HG02870 (cell line): ENCODE measurements around the gene PRMT3.
"Not testable (repeated sequence)": the region's sequence is repeated elsewhere in the genome, so short reads cannot be mapped to it uniquely, and the experiment has no call there.

Source experiments
- ATAC-seq: cut with Tn5 transposase; IDR thresholded peaks from one replicate; pipeline ENCODE4 v1.9.1; 2021; ENCODE audit warnings: mild to moderate bottlenecking, moderate library complexity; ENCODE audit not compliant: unreplicated experiment

The PRMT3 gene

DNA sequence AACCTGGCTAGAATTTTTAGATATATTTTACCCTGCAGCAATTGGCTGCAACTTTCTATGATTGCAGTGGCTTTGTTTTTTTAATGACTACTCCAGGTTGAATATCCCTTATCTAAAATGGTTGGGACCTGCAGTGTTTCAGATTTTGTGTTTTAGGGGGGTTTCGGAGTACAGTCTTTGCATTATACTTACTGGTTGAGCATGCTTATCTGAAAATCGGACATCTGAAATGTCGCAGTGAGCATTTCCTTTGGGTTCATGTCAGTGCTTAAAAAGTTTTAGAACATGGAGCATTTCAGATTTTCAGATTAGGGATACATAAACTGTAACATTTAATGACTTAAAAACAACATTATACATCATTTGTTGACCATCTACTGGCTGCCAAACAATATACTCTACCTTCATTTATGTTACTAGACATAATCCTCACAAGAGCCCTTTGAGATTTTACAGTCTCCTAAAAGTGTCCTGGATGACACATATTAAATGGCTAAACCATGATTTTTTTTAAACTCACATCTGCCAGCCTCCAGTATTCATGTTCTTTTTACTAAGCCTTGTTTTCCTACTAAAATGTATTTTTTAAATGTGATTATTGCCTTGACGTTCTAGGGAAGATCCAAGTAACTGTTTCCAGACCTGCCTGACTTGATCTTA, 66.3 kb downstream of the PRMT3 start:
- ATAC-seq = no peak

DNA sequence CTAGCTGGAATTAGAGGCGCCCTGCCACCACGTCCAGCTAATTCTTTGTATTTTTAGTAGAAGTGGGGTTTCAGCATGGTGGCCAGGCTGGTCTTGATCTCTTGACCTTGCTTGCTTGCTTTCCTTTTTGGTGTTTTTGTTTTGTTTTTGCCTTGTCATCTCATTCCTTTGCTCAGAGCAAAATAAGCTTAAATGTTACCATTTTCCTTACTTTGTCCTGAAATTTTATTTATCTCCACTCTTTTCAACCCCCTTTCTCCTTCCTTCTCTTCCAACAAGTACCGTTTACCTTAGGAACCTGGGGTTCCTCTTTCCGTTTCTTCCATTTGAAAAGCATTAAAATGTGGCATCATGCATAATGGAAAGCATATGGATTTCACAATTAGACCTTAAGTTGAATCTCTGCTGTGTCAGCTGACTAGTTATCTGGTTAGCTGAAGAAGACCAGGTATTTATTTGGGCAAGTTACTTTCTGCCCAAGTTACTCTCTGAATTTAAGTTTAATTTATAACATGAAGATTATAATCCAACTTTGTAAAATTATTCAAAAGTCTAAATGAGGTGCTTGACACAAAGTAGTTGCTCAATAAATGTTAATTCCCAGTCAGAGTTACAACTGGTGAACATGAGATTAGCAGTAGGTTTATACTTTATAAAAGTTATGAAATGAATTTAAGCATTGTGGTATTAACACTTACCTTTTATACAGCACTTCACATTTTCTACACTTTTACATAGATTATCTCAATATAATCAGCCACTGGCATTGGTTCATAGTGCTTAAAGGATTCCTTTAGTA, 69.7 kb downstream of the PRMT3 start:
- no peak for ATAC-seq

DNA sequence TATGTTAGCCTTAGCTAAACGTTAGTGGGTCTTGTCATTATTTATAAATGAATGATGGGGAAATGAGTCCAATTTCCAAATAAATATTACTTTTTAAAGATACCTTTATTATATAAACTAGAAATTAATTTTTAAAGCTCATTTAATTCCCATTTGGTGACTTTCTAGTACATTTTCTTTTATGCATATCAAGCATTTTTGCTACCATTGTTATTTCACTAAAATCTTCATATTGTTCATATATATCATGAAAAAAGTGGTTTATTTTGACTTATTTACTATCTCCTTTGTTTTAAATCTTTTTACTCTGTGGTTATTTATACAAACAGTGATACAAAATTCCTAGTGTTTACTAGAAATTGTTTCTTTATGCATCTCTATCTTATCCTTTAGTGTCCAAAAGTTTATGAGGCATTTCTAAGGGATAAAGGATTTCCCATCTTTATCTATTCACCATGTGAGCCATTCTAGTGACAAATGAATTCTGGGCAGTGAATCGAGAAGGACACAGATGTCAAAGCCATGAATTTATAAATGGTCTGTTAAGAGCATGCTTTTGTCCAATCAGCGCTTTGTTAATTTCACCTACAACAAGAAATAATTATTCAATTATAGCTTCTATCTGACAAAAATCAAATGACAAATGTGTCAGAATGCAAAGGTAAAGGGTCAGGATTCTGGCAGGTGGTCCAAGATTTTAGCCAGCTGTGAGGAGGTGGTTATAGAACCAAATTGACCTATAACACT, 70.6 kb downstream of the PRMT3 start:
- no peak for ATAC-seq

DNA sequence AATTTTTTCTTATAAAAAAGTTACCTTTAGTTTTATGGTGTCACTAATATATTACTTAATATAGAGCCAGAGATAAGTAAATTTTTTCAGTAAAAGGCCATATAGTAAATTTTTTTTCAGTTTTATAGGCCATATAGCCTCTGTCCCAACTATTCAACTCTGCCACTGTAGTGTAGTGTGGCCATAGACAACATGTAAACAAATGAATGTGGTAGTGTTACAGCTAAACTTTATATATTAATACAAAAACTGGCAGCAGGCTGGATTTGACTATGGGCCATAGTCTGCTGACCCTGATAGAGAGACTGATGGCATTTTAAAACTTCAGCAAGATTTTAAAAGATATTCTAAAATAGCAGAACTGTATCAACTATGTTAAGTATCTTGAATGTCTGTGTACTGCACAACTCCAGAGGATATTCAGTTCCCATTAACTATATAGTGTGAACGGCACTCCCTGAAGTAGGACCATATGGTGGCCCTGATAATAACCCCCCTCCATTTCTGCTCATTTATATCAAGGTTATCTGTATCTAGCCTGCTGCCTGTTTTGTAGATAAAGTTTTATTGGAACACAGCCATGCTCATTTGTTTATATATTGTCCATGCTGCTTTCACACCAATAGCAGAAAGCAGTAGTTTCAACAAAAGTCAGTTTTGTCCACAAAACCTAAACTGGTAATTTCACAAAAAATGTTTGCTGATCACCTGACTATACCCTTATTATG, 71.6 kb downstream of the PRMT3 start:
- ATAC-seq = no peak

DNA sequence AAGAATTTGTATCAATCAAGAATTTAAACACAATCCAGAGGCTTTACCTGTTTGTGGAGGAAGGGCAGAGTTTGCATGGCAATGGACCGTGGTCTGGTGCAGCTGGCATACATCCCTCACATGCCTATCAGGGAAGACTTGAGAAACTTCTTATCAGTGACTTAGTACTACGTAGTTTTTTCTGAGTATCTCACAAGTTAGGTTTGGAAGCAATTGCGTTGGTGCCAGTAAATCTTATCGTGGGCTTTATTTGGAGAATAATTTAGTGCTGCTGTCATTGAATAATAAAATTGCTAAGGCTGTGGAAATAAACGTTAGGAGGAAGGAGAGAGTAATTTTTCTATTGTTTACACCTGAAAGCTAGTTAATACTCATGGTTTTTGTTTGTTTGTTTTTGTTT, 72.3 kb downstream of the PRMT3 start:
- no peak for ATAC-seq

DNA sequence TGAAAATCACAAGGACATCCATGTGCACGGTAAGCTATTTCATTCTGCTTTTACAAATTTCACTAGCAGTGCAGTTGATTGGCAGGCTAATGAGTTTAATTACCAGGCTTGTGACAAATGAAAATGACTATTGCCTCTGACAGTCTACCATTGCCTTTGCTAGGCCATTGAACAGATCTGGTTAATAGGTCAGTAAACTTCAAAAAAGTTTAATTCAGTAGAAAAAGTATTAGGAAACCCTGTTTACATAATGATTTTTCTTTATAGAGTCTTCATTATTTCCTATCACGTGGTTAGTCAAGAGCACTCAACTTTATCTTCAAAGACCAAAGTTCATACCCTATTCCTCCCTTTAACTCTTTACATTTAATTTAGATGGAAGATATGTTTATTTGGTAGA, 77.0 kb downstream of the PRMT3 start:
- no peak for ATAC-seq

DNA sequence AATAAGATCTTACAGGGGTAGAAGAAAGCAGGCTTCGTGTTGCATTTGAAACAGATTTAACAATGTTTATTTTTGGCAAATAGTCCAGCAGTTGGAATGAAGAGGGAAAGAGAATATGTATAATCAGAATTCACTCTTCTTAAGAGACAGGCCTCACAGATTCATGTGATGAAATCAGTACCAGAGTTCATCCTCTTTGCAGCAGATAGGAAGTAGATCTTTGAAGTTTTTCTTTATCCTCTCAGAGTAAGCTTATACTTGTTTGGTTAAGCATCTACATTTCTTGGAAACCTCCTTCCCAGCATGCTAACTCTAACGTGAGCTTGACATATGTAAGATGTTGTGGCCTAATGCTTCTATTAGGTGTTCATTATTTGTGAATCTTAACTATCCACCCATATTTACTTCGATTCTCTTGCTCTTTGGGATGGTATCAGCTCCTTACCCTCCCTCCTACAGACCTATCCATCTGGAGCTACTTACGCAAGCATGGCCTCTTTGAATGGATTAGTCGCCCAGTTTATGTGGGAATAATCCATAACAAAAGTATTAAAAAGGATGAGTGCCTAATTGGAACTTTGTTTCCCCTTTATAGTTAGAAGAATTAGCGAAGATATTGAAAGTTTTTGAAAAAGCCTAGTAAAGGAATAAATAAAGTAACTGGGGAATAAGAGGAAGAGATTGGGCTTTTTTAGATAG, 80.1 kb downstream of the PRMT3 start:
- no peak for ATAC-seq

DNA sequence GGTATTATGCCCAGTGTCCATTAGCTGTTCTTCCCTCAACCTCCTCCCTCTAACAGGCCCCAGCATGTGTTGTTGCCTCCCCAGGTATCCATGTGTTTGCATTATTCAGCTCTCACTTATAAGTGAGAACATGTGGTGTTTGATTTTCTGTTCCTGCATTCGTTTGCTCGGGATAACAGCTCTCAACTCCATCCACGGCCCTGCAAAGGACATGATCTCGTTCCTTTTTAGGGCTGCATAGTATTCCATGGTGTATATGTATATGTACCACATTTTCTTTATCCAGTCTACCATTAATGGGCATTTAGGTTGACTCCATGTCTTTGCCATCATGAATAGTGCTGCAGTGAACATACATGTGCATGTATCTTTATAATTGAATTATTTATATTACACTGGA, 82.8 kb downstream of the PRMT3 start:
- ATAC-seq = no peak

DNA sequence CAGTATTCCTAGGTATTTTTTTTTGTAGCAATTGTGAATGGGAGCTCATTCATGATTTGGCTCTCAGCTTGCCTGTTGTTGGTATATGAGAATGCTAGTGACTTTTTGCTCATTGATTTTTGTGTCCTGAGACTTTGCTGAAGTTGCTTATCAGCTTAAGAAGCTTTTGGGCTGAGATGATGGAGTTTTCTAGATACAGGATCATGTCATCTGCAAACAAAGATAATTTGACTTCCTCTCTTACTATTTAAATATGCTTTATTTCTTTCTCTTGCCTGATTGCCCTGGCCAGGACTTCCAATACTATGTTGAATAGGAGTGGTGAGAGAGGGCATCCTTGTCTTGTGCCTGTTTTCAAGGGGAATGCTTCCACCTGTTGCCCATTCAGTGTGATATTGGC, 84.4 kb downstream of the PRMT3 start:
- not testable (repeated sequence) for ATAC-seq

DNA sequence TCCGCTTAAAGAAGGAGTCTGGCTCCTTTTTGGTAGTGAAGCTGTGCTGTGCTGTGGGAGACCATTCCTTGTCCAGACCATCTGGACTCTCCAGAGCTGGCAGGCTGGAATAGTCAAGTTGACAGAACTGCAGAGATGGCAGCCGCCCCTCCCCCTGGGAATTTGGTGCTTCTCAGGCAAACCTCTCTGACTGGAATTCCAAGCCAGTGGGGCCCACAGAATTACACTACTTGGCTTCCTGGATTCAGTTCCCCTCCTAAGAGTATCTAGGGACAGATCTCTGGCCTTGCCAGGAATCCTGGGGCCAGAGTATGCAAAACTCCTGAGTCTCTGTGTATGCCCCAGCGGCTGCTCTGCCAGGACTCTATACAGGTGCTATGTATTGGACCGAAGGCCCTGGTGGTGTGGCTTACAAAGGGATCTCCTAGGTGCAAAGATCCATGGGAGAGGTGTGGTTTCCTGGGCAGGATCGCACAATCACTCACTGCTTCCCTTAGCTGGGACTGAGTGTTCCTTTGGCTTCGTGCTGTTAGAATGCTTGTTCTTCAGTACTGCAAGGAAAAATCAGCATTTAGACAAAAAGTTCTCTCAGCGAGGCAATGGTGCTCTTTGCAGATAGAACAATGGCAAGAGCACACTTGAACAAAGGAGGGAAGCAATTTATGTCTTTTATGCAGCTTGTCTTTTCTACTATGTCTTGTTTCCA, 86.8 kb downstream of the PRMT3 start:
- no peak for ATAC-seq

DNA sequence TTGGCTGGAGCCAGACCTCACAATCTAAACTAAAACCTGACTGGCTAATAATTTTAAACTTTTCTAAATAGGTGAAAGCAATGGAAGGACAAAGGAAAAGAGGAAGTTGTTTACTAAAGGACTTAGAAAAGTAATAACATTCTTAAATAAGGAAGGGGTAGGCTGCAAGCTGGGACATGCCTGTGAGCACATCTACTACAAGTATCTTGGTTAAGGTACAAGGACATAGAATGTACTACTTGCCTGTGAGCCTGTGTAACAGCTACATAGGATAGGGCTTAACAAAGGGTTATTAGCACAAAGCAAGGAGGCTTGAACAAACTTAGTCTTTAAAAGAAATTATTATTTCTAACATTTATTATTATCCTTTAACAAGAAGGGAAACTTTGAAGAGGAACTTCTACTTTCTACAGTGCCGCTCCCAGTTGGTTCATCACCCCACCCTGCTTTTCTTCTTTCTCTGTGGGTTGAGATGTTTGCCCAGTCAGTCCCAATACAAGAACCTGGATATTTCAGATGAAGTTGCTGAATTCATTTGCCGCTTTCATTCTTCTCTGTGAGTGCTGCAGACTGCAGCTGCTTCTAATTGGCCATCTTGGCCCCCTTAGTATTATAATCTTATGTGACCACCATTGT, 87.5 kb downstream of the PRMT3 start:
- no peak for ATAC-seq

DNA sequence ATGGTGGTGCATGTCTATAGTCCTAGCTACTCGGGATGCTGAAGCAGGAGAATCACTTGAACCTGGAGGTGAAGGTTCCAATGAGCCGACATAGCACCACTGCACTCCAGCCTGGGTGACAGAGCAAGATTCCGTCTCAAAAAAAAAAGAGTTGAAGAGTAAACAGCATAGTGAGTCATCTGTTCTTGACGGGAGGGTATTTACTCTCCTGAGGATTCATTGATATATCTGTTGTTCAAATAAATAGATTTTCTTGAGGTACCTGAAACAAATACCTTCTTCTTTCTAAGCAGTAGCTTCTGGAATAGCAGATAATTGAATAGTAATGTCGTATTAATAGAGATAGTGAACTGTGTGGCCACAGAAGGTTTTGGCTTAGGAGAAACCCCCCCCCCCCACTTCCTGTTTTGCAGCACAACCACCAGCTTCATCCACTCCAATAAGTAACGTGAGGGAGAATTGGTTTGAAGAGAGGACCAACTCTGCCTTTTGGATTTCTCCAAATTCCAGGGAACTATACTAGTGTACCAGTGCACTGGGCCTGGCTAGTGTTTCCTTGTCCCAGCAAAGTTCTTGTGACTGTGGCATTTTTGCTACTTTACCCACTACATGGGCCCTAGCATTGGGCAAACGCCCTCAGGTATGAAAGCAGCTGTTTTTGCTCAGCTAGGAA, 90.0 kb downstream of the PRMT3 start:
- ATAC-seq = no peak

DNA sequence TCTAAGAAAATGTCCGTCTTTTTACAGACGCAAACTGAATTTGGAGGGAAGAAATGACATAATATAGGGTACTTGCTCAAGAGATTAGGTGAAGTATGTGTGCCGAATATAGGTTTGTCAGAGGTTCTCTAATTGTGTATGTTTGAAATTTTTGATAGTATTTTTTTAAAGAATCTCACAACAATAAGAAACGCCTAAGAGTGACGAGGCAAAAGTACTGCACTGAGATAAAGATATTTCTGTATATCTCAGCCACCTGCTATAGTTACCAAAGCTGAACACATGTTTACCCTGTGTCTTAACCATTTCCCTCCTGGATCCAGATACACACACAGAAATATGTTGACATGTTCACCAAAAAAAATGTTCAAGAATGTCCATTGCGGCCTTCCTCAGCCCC, 92.0 kb downstream of the PRMT3 start:
- ATAC-seq = no peak

DNA sequence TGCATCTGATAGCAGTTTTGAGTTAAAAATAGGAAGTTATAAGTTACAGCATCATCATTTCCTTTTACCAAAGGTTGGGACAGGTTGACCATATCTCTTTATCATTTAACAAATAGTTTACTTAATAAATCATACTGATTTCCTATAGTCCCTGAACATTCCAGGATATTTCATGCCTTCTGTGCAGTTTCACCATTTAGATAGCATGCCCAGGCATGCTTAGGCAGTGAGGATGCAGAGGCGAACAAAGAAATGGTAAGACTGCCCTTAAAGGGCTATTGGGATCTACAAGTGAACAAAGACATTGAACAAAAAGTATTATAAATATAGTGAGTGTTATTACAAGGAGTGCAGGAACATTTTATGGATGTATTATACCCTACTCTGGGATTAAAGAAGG, 96.4 kb downstream of the PRMT3 start:
- no peak for ATAC-seq

DNA sequence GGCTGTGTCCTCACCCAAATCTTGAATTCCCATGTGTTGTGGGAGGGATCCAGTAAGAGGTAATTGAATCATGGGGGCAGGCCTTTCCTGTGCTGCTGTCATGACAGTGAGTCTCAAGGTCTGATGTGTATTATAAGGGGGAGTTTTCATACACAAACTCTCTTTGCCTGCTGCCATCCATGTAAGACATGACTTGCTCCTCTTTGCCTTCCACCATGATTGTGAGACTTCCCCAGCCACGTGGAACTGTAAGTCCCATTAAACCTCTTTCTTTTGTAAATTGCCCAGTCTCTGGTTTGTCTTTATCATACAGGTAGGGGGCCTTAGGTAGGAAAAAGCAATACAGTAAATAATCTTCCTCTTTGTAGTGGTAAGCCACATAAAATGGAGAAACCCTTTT, 96.9 kb downstream of the PRMT3 start:
- ATAC-seq = not testable (repeated sequence)

DNA sequence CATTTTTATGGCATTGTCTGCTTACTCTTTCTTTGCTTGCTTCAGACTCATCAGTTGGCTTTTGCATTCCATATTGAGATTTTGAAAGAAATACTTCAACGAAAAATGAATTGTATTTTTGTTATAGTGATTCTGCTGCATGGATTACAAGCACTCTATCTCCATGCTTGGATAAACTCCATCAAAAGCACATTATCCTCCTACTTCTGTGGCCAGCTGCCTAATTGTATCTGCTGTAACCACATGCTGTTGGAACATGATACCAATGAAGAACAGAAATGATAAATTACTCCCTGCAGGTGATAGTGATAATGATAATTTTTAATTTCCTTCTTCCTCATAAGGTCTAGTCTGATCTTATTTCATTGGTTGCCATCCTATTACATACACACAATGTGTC, 100.8 kb downstream of the PRMT3 start:
- ATAC-seq = no peak

DNA sequence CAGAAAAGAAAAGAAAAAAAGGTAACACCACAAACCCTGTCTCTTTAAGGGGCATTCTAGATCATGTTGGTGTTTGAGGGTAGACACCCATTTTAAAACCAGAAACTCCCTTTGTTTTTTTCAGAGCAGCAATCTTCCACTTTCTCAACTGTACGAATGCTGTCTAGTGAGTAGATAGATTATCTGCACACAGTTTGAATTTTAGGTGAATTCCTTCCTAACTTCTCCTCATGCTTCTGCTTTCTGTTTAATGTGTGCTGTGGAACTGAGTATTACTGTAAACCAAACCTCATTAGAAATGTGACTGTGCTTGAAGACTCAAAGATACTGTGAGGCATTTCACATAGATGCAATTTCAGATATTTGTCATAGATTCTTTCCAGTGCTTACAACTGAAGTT, 102.4 kb downstream of the PRMT3 start:
- peak; percentile 91 for ATAC-seq

DNA sequence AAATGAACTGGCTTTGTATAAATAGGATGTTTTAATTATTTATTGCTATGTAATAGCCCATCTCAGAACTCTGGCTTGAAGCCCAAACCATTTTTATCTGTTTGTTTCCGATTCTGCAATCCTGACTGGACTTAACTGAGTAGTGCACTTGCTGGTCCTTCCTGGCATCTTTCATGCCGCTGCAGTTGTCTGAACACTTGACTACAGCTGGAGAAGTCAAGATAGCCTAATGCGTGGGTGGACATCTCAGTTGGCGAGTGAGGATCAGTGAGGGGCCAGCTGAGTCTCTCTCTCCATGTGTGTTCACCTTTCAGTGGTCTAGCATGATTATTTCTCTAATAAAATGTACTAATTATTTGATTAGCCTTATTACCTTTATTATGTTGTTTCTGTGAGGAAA, 105.8 kb downstream of the PRMT3 start:
- ATAC-seq = no peak
